Fibroblast of lung (primary cell): ENCODE results near the gene ADD2. TPM values are rescaled to one million over a fixed set of nuclear protein-coding genes. Genes with fewer than 3 reads are reported as not detected.

Experiments
- DNase-seq, 2 donors: peaks; one replicate each; pipeline versions ENCODE4 v3.0.0 to v3.0.0-alpha.2; 2010; ENCODE audit warnings: low read depth in 2 of 2
- H2AFZ ChIP-seq: 2 replicates; pipeline ENCODE4 v1.5.1; 2012; ENCODE audit warnings: low read length, control low read depth, inconsistent platforms
- H3K27ac ChIP-seq: 2 replicates; pipeline ENCODE4 v1.5.1; 2011; ENCODE audit warnings: low read length, control low read depth; ENCODE audit not compliant: insufficient read depth
- H3K27me3 ChIP-seq: 2 replicates; pipeline ENCODE4 v1.5.1; 2011; ENCODE audit warnings: mild to moderate bottlenecking, low read length; ENCODE audit not compliant: control insufficient read depth, insufficient read depth
- H3K36me3 ChIP-seq: 2 replicates; pipeline ENCODE4 v1.5.1; 2011; ENCODE audit warnings: low read length; ENCODE audit not compliant: control insufficient read depth, insufficient read depth
- H3K4me1 ChIP-seq: 2 replicates; pipeline ENCODE4 v1.5.1; 2011; ENCODE audit warnings: low read length; ENCODE audit not compliant: control insufficient read depth, insufficient read depth; ENCODE audit errors: extremely low read depth
- H3K4me2 ChIP-seq: 2 replicates; pipeline ENCODE4 v1.5.1; 2011; ENCODE audit warnings: low read length, control low read depth; ENCODE audit not compliant: insufficient read depth; ENCODE audit errors: extremely low read depth
- H3K4me3 ChIP-seq, 4 experiments: fragments of 200-600 bp in 1 of 4; sonication (generic) in 1 of 4; replicated peaks in 1 of 4; 2 replicates each; pipeline ENCODE4 v1.5.1; 2011 to 2016; ENCODE audit warnings: low read length in 4 of 4, low read depth in 3 of 4, mild to moderate bottlenecking in 3 of 4, control low read depth in 2 of 4, inconsistent platforms in 1 of 4, mixed read lengths in 1 of 4; ENCODE audit not compliant: insufficient read depth in 1 of 4; ENCODE audit errors: control extremely low read depth in 1 of 4
- H3K79me2 ChIP-seq: 2 replicates; pipeline ENCODE4 v1.5.1; 2012; ENCODE audit warnings: mild to moderate bottlenecking, low read length, inconsistent platforms; ENCODE audit not compliant: control insufficient read depth, insufficient read depth
- H3K9ac ChIP-seq: 2 replicates; pipeline ENCODE4 v1.5.1; 2011; ENCODE audit warnings: mild to moderate bottlenecking, low read length, control low read depth; ENCODE audit not compliant: insufficient read depth
- H3K9me3 ChIP-seq: 2 replicates; pipeline ENCODE4 v1.5.1; 2012; ENCODE audit warnings: low read depth, low read length; ENCODE audit not compliant: control insufficient read depth, insufficient read depth
- H4K20me1 ChIP-seq: 2 replicates; pipeline ENCODE4 v1.5.1; 2011; ENCODE audit warnings: low read length; ENCODE audit not compliant: control insufficient read depth, insufficient read depth; ENCODE audit errors: extremely low read depth
- CTCF ChIP-seq, 2 donors: IDR thresholded peaks in 1 of 2; conservative IDR thresholded peaks in 1 of 2; 1 replicate in 1 of 2; 2 replicates in 1 of 2; pipeline ENCODE4 v1.5.1; 2011 to 2012; ENCODE audit warnings: low read length in 2 of 2, control low read depth in 1 of 2, inconsistent platforms in 1 of 2, low read depth in 1 of 2, mild to moderate bottlenecking in 1 of 2
- EZH2 ChIP-seq: IDR thresholded peaks from 2 replicates; pipeline ENCODE4 v1.5.1; 2012; ENCODE audit warnings: low read length, control low read depth, mild to moderate bottlenecking; ENCODE audit errors: missing control alignments
- polyA plus RNA-seq, 2 donors: library from polyadenylated mRNA; depleted of rRNA in 1 of 2; stranded (reverse) in 1 of 2; unstranded in 1 of 2; fragments of >200 nt; gene quantifications; 2 replicates each; pipeline ENCODE4 v1.2.1, GENCODE V29; 2011 to 2012; ENCODE audit warnings: missing spikeins in 1 of 2
- total RNA-seq: library from RNA; depleted of rRNA; stranded (reverse); fragments of >200 nt; gene quantifications from 2 replicates; pipeline ENCODE4 v1.2.1, GENCODE V29; 2014

Gene ADD2
- total and polyA plus RNA-seq, 2 donors (not counting 1 experiment from before 2014, with no cell fraction given), result 0.22 to 2.5 TPM

GRCh38 chr2:70726947-70727725, 40.9 kb downstream of the ADD2 start:
- Histone ChIP-seq H3K9me3 (no peaks in the 10 kb centered on the region), H3K4me1 (no peaks in the 10 kb centered on the region), H3K79me2 (no peaks in the 10 kb centered on the region), H3K9ac (no peak overlapping the region), H3K4me2 (no peak overlapping the region), H2AFZ (no peak overlapping the region), H4K20me1 (no peaks in the 10 kb centered on the region), H3K4me3 (no peak overlapping the region), H3K27ac (no peak overlapping the region), H3K36me3 (no peaks in the 10 kb centered on the region), H3K27me3 (no peaks in the 10 kb centered on the region)
- TF ChIP-seq EZH2 (no peak), CTCF (conservative IDR thresholded peaks at IDR 0.05 in 1 of 2, IDR thresholded peaks at IDR 0.05 in 1 of 2; ENCODE audit: low read depth in 1 of 2, low read length in 2 of 2) (no peak)
- peak in 1 of 2 donors; percentile 86 for DNase-seq

GRCh38 chr2:70725505-70725904, 42.5 kb downstream of the ADD2 start:
- Histone ChIP-seq H3K4me1 (no peaks in the 10 kb centered on the region), H4K20me1 (no peaks in the 10 kb centered on the region), H3K79me2 (no peaks in the 10 kb centered on the region), H3K27ac (no peak overlapping the region), H3K27me3 (no peaks in the 10 kb centered on the region), H3K9me3 (no peaks in the 10 kb centered on the region), H3K36me3 (no peaks in the 10 kb centered on the region), H2AFZ (no peak overlapping the region), H3K9ac (no peak overlapping the region), H3K4me3 (no peak overlapping the region), H3K4me2 (no peak overlapping the region)
- DNase-seq, result no peak
- TF ChIP-seq EZH2, result no peak
- no peak for TF ChIP-seq CTCF (conservative IDR thresholded peaks at IDR 0.05 in 1 of 2, IDR thresholded peaks at IDR 0.05 in 1 of 2; ENCODE audit: low read depth in 1 of 2, low read length in 2 of 2)

- no peaks in the 10 kb centered on the region for H4K20me1 ChIP-seq
- H3K27me3 ChIP-seq, result no peaks in the 10 kb centered on the region
- no peak overlapping the region for H2AFZ ChIP-seq
- no peak overlapping the region for H3K4me2 ChIP-seq
- no peak for TF ChIP-seq CTCF (conservative IDR thresholded peaks at IDR 0.05 in 1 of 2, IDR thresholded peaks at IDR 0.05 in 1 of 2; ENCODE audit: low read depth in 1 of 2, low read length in 2 of 2)
- no peak for TF ChIP-seq EZH2
- H3K9ac ChIP-seq, result no peak overlapping the region
- H3K4me1 ChIP-seq, result no peaks in the 10 kb centered on the region
- H3K9me3 ChIP-seq, result no peaks in the 10 kb centered on the region
- H3K27ac ChIP-seq, result no peak overlapping the region
- no peaks in the 10 kb centered on the region for H3K79me2 ChIP-seq
- DNase-seq, result no peak
- H3K36me3 ChIP-seq, result no peaks in the 10 kb centered on the region
- no peak overlapping the region for H3K4me3 ChIP-seq
Measured at GRCh38 chr2:70724366-70724765, 43.6 kb downstream of the ADD2 start.
